ENCODE data around the gene TMEM248.

The TMEM248 gene

GRCh38 chr7:66896441-66896840 is 24.6 kb upstream of the TMEM248 start:
- no peaks in the 10 kb centered on the region for H3K36me3 ChIP-seq (ENCODE audit: insufficient read depth)

GRCh38 chr7:66899552-66900280 is 21.3 kb upstream of the TMEM248 start:
- no peaks in the 10 kb centered on the region for H3K36me3 ChIP-seq (ENCODE audit: insufficient read depth)
- no peaks in the 10 kb centered on the region for H3K4me1 ChIP-seq (ENCODE audit: low read depth, poor library complexity, severe bottlenecking)
- H2AFZ ChIP-seq (ENCODE audit: low read depth): no peak overlapping the region
- no peaks in the 10 kb centered on the region for H4K20me1 ChIP-seq (ENCODE audit: insufficient read depth)
- H3K9ac ChIP-seq: no peak overlapping the region
- TF ChIP-seq CTCF (conservative IDR thresholded peaks at IDR 0.05; ENCODE audit: low read depth, low read length): no peak
- no peaks in the 10 kb centered on the region for H3K79me2 ChIP-seq (ENCODE audit: insufficient read depth, low read depth)
- H3K27me3 ChIP-seq (ENCODE audit: insufficient read depth, low read depth): no peaks in the 10 kb centered on the region
- H3K4me3 ChIP-seq (IDR thresholded peaks at IDR 0.05; ENCODE audit: insufficient read depth, low read depth, low read length): no peak overlapping the region
- no peak overlapping the region for H3K27ac ChIP-seq
- no peak overlapping the region for H3K4me2 ChIP-seq

More at GRCh38 chr7:66896441-66896840, 24.6 kb upstream of the TMEM248 start:
- no peak for TF ChIP-seq CTCF (conservative IDR thresholded peaks at IDR 0.05; ENCODE audit: low read depth, low read length)
- Histone ChIP-seq H3K4me1 (ENCODE audit: low read depth, poor library complexity, severe bottlenecking) (no peaks in the 10 kb centered on the region), H3K4me3 (IDR thresholded peaks at IDR 0.05; ENCODE audit: insufficient read depth, low read depth, low read length) (no peak overlapping the region), H3K79me2 (ENCODE audit: insufficient read depth, low read depth) (no peaks in the 10 kb centered on the region), H3K9ac (no peak overlapping the region), H3K27me3 (ENCODE audit: insufficient read depth, low read depth) (no peaks in the 10 kb centered on the region), H3K27ac (no peak overlapping the region), H2AFZ (ENCODE audit: low read depth) (no peak overlapping the region), H4K20me1 (ENCODE audit: insufficient read depth) (no peaks in the 10 kb centered on the region), H3K4me2 (no peak overlapping the region)

- no peak overlapping the region for H3K9ac ChIP-seq
- no peaks in the 10 kb centered on the region for H4K20me1 ChIP-seq (ENCODE audit: insufficient read depth)
- H3K27me3 ChIP-seq (ENCODE audit: insufficient read depth, low read depth): no peaks in the 10 kb centered on the region
Measured at GRCh38 chr7:66901941-66902843, 18.8 kb upstream of the TMEM248 start.

GRCh38 chr7:66902844-66903180 is 18.2 kb upstream of the TMEM248 start:
- no peaks in the 10 kb centered on the region for H3K27me3 ChIP-seq (ENCODE audit: insufficient read depth, low read depth)
- no peak overlapping the region for H2AFZ ChIP-seq (ENCODE audit: low read depth)
- no peak for TF ChIP-seq CTCF (conservative IDR thresholded peaks at IDR 0.05; ENCODE audit: low read depth, low read length)
- H3K36me3 ChIP-seq (ENCODE audit: insufficient read depth): no peaks in the 10 kb centered on the region
- H3K4me2 ChIP-seq: no peak overlapping the region
- no peak overlapping the region for H3K27ac ChIP-seq
- no peak overlapping the region for H3K4me3 ChIP-seq (IDR thresholded peaks at IDR 0.05; ENCODE audit: insufficient read depth, low read depth, low read length)
- no peaks in the 10 kb centered on the region for H4K20me1 ChIP-seq (ENCODE audit: insufficient read depth)
- H3K4me1 ChIP-seq (ENCODE audit: low read depth, poor library complexity, severe bottlenecking): no peaks in the 10 kb centered on the region
- no peak overlapping the region for H3K9ac ChIP-seq
- H3K79me2 ChIP-seq (ENCODE audit: insufficient read depth, low read depth): no peaks in the 10 kb centered on the region

More at GRCh38 chr7:66901941-66902843, 18.8 kb upstream of the TMEM248 start:
- Histone ChIP-seq H3K4me3 (IDR thresholded peaks at IDR 0.05; ENCODE audit: insufficient read depth, low read depth, low read length) (no peak overlapping the region), H3K27ac (no peak overlapping the region), H2AFZ (ENCODE audit: low read depth) (no peak overlapping the region), H3K4me1 (ENCODE audit: low read depth, poor library complexity, severe bottlenecking) (no peaks in the 10 kb centered on the region), H3K4me2 (no peak overlapping the region), H3K36me3 (ENCODE audit: insufficient read depth) (no peaks in the 10 kb centered on the region), H3K79me2 (ENCODE audit: insufficient read depth, low read depth) (no peaks in the 10 kb centered on the region)
- no peak for TF ChIP-seq CTCF (conservative IDR thresholded peaks at IDR 0.05; ENCODE audit: low read depth, low read length)
